Measurements from ENCODE around the gene TAP2.

DNA sequence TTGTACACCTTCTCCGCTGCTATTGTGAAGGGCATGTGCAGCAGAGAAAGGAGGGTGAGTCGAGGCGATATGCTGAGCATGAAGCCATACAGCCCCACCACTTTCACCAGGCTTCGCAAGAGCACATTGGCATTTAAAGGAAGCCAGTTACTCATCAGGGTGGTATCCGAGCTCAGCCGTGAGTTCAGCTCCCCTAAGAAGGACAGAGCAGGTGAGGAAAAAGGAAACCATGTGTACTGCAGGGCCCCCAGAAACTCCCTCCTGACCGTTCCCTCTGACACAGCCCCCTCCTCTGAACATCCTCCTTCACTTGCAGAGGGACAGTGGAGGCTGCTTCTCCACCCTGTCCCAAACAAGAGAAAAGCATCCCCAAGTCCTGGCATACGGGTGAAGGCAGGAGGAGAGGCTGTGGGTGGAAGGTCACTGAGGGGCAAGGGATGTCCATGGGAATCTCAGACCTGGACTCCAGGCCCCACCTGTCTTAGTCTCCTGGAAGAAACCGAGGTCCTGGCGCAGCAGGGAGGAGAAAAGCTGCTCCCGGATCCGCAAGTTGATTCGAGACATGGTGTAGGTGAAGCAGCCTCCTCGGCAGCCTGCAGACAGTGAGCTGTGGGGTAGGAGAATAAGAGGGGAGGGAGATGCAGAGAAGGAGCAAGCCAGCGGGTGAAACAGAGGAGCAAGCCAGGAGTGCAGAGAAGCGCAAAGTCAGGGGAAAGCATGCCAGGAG lies 3.2 kb downstream of the TAP2 start:
- TF ChIP-seq YY1 (IDR thresholded peaks at IDR 0.05; ENCODE audit: insufficient read depth, insufficient read length) (no peak), SUZ12 (IDR thresholded peaks at IDR 0.05; ENCODE audit: extremely low read depth, insufficient read depth, insufficient read length) (no peak), ZNF274 (IDR thresholded peaks at IDR 0.05; ENCODE audit: low read depth, low read length) (no peak)

Measured in NT2/D1 (cell line).